Epithelial cell of esophagus (primary cell): Measurements from ENCODE around the gene SPTLC2.
"Not testable (repeated sequence)": the region's sequence is repeated elsewhere in the genome, so short reads cannot be mapped to it uniquely, and the experiment has no call there.

Experiments used
- DNase-seq: peaks from one replicate; pipeline ENCODE4 v3.0.0; 2010; ENCODE audit warnings: low read depth
- H3K4me3 ChIP-seq: 2 replicates; pipeline ENCODE4 v1.5.1; 2011; ENCODE audit warnings: mild to moderate bottlenecking, low read length, control low read depth
- TF ChIP-seq, protein P1 (sequence below): IDR thresholded peaks from 2 replicates; pipeline ENCODE4 v1.5.1; 2011; ENCODE audit warnings: low read depth, mild to moderate bottlenecking, low read length, control low read depth, inconsistent platforms; ENCODE audit not compliant: insufficient read depth; ENCODE audit errors: missing control alignments

Gene SPTLC2

DNA sequence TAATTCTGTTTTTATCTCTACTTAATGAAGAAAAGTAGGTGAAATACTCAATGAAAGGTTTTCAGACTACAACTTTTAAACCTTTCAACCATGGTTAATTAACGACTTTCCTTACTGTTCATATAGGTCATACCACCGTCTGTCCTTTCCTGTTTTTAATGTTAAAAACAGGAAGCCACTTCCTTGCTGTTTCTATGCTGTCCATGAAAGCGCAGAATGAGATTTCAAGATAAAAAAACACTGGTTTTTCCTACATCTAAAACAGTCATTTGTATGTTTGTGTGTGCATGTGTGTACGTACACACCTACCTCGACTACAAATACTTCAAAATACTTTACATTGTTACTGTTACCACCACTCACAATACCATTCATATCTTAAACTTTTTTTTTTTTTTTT lies 27.3 kb downstream of the SPTLC2 start:
- no peak for DNase-seq
- TF ChIP-seq, protein P1, sequence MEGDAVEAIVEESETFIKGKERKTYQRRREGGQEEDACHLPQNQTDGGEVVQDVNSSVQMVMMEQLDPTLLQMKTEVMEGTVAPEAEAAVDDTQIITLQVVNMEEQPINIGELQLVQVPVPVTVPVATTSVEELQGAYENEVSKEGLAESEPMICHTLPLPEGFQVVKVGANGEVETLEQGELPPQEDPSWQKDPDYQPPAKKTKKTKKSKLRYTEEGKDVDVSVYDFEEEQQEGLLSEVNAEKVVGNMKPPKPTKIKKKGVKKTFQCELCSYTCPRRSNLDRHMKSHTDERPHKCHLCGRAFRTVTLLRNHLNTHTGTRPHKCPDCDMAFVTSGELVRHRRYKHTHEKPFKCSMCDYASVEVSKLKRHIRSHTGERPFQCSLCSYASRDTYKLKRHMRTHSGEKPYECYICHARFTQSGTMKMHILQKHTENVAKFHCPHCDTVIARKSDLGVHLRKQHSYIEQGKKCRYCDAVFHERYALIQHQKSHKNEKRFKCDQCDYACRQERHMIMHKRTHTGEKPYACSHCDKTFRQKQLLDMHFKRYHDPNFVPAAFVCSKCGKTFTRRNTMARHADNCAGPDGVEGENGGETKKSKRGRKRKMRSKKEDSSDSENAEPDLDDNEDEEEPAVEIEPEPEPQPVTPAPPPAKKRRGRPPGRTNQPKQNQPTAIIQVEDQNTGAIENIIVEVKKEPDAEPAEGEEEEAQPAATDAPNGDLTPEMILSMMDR = no peak
- no peak overlapping the region for H3K4me3 ChIP-seq

DNA sequence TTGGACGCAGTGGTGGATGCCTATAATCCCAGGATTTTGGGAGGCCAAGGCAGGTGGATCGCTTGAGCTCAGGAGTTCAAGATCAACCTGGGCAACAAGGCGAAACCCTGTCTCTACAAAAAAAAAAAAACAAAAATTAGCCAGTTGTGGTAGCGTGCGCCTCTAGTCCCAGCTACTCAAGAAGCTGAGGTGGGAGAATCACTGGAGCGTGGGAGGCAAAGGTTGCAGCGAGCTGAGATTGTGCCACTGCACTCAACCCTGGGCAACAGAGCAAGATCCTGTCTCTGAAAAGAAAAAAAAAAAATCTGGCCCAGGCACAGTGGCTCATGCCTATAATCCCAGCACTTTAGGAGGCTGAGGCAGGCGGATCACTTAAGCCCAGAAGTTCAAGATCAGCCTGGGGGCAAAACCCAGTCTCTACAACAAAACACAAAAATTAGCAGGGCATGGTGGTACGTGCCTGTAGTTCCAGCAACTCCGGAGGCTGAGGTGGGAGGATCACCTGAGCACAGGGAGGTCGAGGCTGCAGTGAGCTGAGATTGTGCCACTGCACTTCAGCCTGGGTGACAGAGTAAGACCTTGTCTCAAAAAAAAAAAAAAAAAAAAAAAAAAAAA lies 27.9 kb downstream of the SPTLC2 start:
- not testable (repeated sequence) for DNase-seq, H3K4me3 ChIP-seq

DNA sequence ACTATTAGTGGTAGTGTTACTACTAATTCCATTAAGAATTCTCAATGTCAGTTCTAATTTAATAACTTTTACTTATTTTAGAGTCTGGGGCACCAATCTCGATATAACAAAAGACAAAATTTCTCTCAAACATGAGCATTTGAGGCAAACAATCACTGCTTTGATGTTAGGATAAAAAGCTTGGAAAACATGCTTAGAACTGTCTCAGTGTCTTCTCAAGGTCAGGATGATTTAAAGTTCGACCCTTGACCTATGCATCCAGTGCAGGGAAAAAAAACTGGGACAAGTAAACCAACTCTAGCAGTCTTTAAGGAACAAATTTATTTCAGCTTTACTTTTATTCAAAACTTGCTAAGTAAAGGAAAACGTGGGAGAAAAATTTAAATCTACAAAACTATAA lies 31.1 kb downstream of the SPTLC2 start:
- H3K4me3 ChIP-seq = no peak overlapping the region
- DNase-seq = no peak
- TF ChIP-seq, protein P1 = no peak

DNA sequence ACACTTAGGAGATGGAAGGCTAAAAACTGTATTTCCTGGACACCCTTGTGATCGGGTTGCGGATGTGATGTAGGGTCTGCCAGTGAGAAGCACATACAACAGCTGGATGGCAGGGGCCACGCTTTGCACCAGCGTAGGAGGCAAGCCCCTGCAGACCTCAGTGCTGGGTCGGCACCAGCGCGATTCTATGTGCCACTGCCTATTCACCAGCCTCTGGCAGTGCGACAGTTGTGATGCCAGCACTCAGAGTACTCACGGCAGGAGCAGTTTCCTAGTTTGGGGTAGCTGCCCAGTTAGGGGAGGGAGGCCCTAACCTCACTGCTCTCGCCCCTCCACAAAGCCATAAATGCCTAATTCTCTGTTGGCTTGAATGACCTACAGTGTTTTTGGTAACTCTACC lies 31.6 kb downstream of the SPTLC2 start:
- no peak for DNase-seq
- H3K4me3 ChIP-seq = no peak overlapping the region
- TF ChIP-seq, protein P1 = no peak

DNA sequence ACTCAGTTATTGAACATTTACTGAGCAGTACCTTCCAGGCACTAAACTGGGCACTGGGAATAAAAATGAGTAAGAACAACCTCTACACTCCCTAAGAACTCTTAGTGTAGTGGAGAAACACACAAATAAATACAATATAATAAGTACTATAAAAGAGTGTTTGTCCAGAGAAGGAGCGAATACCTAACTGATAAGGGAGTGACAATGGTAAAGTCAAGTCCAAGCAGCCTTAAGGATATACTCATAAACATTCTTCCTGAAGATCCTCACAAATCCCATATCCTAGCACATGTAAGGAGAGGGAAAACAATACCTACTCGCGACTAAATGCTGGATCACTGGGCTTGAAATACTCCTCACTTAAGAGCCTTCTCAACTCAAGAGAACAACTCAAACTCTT lies 32.8 kb downstream of the SPTLC2 start:
- no peak overlapping the region for H3K4me3 ChIP-seq
- no peak for DNase-seq
- TF ChIP-seq, protein P1 = no peak

DNA sequence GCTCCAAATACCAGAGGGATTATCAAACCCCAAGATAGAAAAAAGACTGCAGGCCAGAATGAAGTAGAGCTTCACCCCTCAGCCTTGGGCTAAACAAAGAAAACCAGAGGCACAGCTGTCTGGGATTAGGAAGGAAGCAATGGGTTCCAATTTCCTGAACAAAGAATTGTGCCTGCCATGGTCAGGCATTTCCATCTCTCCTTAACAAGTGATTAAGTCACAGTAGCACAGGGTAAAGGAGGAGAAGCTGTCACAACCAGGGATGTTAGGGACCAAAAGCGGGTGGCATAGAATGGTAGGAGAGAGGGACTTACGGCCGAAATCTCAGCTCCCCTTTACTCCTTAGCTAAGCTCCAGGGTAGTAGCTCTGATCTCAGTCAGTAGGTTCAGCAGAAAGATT lies 33.9 kb downstream of the SPTLC2 start:
- no peak for DNase-seq
- no peak overlapping the region for H3K4me3 ChIP-seq
- TF ChIP-seq, protein P1 = no peak

DNA sequence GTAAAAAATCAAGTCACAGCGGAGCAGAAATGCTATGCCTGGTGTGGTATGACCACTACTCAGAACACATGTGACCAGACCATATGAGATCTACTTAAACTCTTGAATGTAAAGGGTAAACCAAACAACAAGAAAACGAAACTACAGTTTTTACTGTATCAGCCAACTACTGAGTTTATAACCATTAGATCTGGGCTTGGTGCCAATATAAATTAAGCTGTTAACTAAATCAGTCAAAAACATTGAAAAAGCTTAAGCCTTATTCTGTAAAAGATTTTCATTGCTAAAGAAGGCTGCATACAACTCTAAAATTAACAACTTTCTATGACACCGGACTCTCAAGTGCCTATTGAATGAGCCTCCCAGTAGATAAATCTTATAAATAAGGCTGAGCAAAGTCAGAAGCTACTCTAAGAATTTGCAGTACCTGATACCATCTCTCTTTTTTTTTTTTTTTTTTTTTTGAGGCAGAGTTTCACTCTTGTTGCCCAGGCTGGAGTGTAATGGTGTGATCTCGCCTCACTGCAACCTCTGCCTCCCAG lies 35.4 kb downstream of the SPTLC2 start:
- TF ChIP-seq, protein P1 = no peak
- H3K4me3 ChIP-seq = no peak overlapping the region
- DNase-seq = no peak

DNA sequence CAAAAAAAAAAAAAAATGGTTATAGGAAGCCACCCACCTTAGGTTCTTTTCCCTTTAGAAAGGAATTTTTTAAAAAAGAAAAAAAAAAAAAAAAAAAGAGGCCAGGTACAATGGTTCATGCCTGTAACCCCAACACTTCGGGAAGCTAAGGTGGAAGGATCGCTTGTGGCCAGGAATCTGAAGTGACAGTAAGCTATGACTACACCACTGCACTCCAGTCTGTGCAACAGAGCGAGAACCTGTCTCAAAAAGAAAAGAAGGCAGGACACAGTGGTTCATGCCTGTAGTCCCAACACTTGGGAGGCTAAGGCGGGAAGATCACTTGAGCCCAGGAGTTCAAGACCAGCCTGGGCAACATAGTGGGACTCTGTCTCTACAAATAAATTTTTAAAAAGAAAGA lies 36.0 kb downstream of the SPTLC2 start:
- TF ChIP-seq, protein P1 = no peak
- no peak overlapping the region for H3K4me3 ChIP-seq
- no peak for DNase-seq
